Measurements from ENCODE around the gene ERC2.

- TF ChIP-seq, protein P1, sequence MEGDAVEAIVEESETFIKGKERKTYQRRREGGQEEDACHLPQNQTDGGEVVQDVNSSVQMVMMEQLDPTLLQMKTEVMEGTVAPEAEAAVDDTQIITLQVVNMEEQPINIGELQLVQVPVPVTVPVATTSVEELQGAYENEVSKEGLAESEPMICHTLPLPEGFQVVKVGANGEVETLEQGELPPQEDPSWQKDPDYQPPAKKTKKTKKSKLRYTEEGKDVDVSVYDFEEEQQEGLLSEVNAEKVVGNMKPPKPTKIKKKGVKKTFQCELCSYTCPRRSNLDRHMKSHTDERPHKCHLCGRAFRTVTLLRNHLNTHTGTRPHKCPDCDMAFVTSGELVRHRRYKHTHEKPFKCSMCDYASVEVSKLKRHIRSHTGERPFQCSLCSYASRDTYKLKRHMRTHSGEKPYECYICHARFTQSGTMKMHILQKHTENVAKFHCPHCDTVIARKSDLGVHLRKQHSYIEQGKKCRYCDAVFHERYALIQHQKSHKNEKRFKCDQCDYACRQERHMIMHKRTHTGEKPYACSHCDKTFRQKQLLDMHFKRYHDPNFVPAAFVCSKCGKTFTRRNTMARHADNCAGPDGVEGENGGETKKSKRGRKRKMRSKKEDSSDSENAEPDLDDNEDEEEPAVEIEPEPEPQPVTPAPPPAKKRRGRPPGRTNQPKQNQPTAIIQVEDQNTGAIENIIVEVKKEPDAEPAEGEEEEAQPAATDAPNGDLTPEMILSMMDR (IDR thresholded peaks at IDR 0.05; ENCODE audit: low read depth, low read length), result no peak
- TF ChIP-seq MAX (IDR thresholded peaks at IDR 0.05; ENCODE audit: low read depth, low read length) (no peak), POLR2A (IDR thresholded peaks at IDR 0.05; ENCODE audit: extremely low read depth, insufficient read length) (no peak), MYC (IDR thresholded peaks at IDR 0.05; ENCODE audit: low read depth, low read length) (no peak)
Observed at GRCh38 chr3:56188201-56188600, 280.1 kb downstream of the ERC2 start.

Data from NB4 (cell line).